ENCODE data around the gene C9orf153. TPM values are rescaled to one million over a fixed set of nuclear protein-coding genes. Genes with fewer than 3 reads are reported as not detected.

Gene C9orf153
- total RNA-seq, 2 donors from 2014 or later: 0.37 to 0.51 TPM

GRCh38 chr9:86263876-86264275, 4.4 kb upstream of the C9orf153 start:
- Histone ChIP-seq H3K9ac (ENCODE audit: extremely low read depth, low read length, poor library complexity, severe bottlenecking) (no peak overlapping the region), H3K4me1 (ENCODE audit: control insufficient read depth, insufficient read depth, low read length) (no peaks in the 10 kb centered on the region)
- WGBS, 2 experiments (ENCODE audit: insufficient coverage in 1 of 2, insufficient read length in 1 of 2): 92 to 96% methylated on average over 5 to 6 of the region's 6 CpGs

GRCh38 chr9:86262492-86262891, 3.0 kb upstream of the C9orf153 start:
- Histone ChIP-seq H3K9me3 (ENCODE audit: control insufficient read depth, low read length) (no peaks in the 10 kb centered on the region), H3K36me3 (ENCODE audit: control insufficient read depth, insufficient read depth, low read length) (peaks cover 23% of the 10 kb centered on the region), H3K27ac (ENCODE audit: low read depth, low read length) (peak overlapping the region; percentile 58), H3K9ac (ENCODE audit: extremely low read depth, low read length, poor library complexity, severe bottlenecking) (no peak overlapping the region), H3K4me3 (ENCODE audit: low read length) (no peak overlapping the region), H3K4me1 (ENCODE audit: control insufficient read depth, insufficient read depth, low read length) (no peaks in the 10 kb centered on the region), H3K27me3 (ENCODE audit: control insufficient read depth, insufficient read depth, low read length, poor library complexity, severe bottlenecking) (no peaks in the 10 kb centered on the region)
- Mint-ChIP-seq H3K4me3 (no peak overlapping the region), H3K4me1 (no peaks in the 10 kb centered on the region), H3K27me3 (ENCODE audit: insufficient read depth) (no peaks in the 10 kb centered on the region), H3K27ac (peak overlapping the region; percentile 39), H3K9me3 (no peaks in the 10 kb centered on the region), H3K36me3 (ENCODE audit: low read depth) (peaks cover 23% of the 10 kb centered on the region)
- no peak for TF ChIP-seq CTCF (conservative IDR thresholded peaks at IDR 0.05)
- 30 to 69% methylated on average over 2 to 4 of the region's 4 CpGs for WGBS, 2 experiments (ENCODE audit: insufficient coverage in 1 of 2, insufficient read length in 1 of 2)
- DNase-seq: no peak

More at GRCh38 chr9:86263876-86264275, 4.4 kb upstream of the C9orf153 start:
- Histone ChIP-seq H3K4me3 (ENCODE audit: low read length) (no peak overlapping the region), H3K9me3 (ENCODE audit: control insufficient read depth, low read length) (no peaks in the 10 kb centered on the region), H3K27me3 (ENCODE audit: control insufficient read depth, insufficient read depth, low read length, poor library complexity, severe bottlenecking) (no peaks in the 10 kb centered on the region), H3K36me3 (ENCODE audit: control insufficient read depth, insufficient read depth, low read length) (peaks cover 27% of the 10 kb centered on the region), H3K27ac (ENCODE audit: low read depth, low read length) (no peak overlapping the region)
- H3K4me3 Mint-ChIP-seq: no peak overlapping the region
- no peaks in the 10 kb centered on the region for H3K27me3 Mint-ChIP-seq (ENCODE audit: insufficient read depth)
- H3K4me1 Mint-ChIP-seq: no peaks in the 10 kb centered on the region
- DNase-seq: no peak
- H3K27ac Mint-ChIP-seq: no peak overlapping the region
- no peaks in the 10 kb centered on the region for H3K9me3 Mint-ChIP-seq
- TF ChIP-seq CTCF (conservative IDR thresholded peaks at IDR 0.05): no peak
- H3K36me3 Mint-ChIP-seq (ENCODE audit: low read depth): peaks cover 27% of the 10 kb centered on the region

- TF ChIP-seq CTCF (conservative IDR thresholded peaks at IDR 0.05): no peak
- no peak overlapping the region for H3K4me3 Mint-ChIP-seq
- Histone ChIP-seq H3K27ac (ENCODE audit: low read depth, low read length) (peak overlapping the region; percentile 47), H3K36me3 (ENCODE audit: control insufficient read depth, insufficient read depth, low read length) (no peaks in the 10 kb centered on the region), H3K9me3 (ENCODE audit: control insufficient read depth, low read length) (peaks cover 18% of the 10 kb centered on the region), H3K9ac (ENCODE audit: extremely low read depth, low read length, poor library complexity, severe bottlenecking) (no peak overlapping the region), H3K4me3 (ENCODE audit: low read length) (no peak overlapping the region), H3K27me3 (ENCODE audit: control insufficient read depth, insufficient read depth, low read length, poor library complexity, severe bottlenecking) (no peaks in the 10 kb centered on the region), H3K4me1 (ENCODE audit: control insufficient read depth, insufficient read depth, low read length) (no peaks in the 10 kb centered on the region)
- H3K27me3 Mint-ChIP-seq (ENCODE audit: insufficient read depth): no peaks in the 10 kb centered on the region
- no peak overlapping the region for H3K27ac Mint-ChIP-seq
- peaks cover 5% of the 10 kb centered on the region for H3K36me3 Mint-ChIP-seq (ENCODE audit: low read depth)
- peaks cover 18% of the 10 kb centered on the region for H3K9me3 Mint-ChIP-seq
- no peak for DNase-seq
- no peaks in the 10 kb centered on the region for H3K4me1 Mint-ChIP-seq
- 95% methylated on average over 2 of the region's 2 CpGs; no CpG with 5 or more reads in 1 of the 2 experiments for WGBS, 2 experiments (ENCODE audit: insufficient coverage in 1 of 2, insufficient read length in 1 of 2)
Observed at GRCh38 chr9:86257391-86257790, 2.1 kb downstream of the C9orf153 start.

Data from endodermal cell (in vitro differentiated cells).